K562 (cell line): ENCODE data around the gene CPEB1. TPM values are rescaled to one million over a fixed set of nuclear protein-coding genes. Genes with fewer than 3 reads are reported as not detected.

ENCODE experiments used
- ATAC-seq: fragments of 200-7000 bp; cut with Tn5 transposase; 3 replicates; pipeline ENCODE4 v1.9.1; 2020; ENCODE audit warnings: moderate library complexity
- BruUV-seq: library from RNA; stranded (reverse); fragments of 400-500 nt; replicated peaks from 2 replicates; lab custom pipeline; 2021; lab: Mats Ljungman, UMichigan
- CTCF ChIA-PET: fragments of 300-600 bp; formaldehyde crosslinking; extraction: SDS; loops from one replicate; lab custom pipeline; 2021; ENCODE audit warnings: low intra/inter-chr PET ratio; lab: Yijun Ruan, JAX
- POLR2A ChIA-PET: fragments of 300-600, 350-650 bp; sonication (Branson Sonifier 250); formaldehyde crosslinking; extraction: SDS; loops from one replicate; lab custom pipeline; 2021; ENCODE audit warnings: antibody characterized with exemption, inconsistent platforms; lab: Yijun Ruan, JAX
- DNase-seq, 4 experiments: peaks; one replicate each; pipeline versions ENCODE4 v3.0.0 to v3.0.0-alpha.2; 2011 to 2018; ENCODE audit warnings: low spot score in 3 of 4, mixed read lengths in 3 of 4; ENCODE audit errors: extremely low read depth in 1 of 4
- FAIRE-seq: peaks from 2 replicates; lab custom pipeline; 2011; peaks lifted over from hg19 to GRCh38; lab: Jason Lieb, UNC
- H2AFZ ChIP-seq: 2 replicates; pipeline ENCODE4 v1.6.0; 2011; ENCODE audit warnings: low read depth, low read length, control low read depth, inconsistent platforms
- H3K27ac ChIP-seq: fragments of 200-600 bp; 3 replicates; pipeline ENCODE4 v1.8.0; 2011; ENCODE audit warnings: low read depth, mild to moderate bottlenecking, control low read depth, inconsistent platforms, low read length, moderate library complexity, mixed read lengths; ENCODE audit errors: extremely low read depth
- H3K27me3 ChIP-seq, 2 experiments: fragments of 300-600 bp in 1 of 2; 2 replicates in 1 of 2; 3 replicates in 1 of 2; pipeline versions ENCODE4 v1.6.0 to v1.8.0; 2011; ENCODE audit warnings: inconsistent platforms in 2 of 2, low read length in 2 of 2, mild to moderate bottlenecking in 1 of 2, mixed read lengths in 1 of 2, moderate library complexity in 1 of 2; ENCODE audit not compliant: control insufficient read depth in 2 of 2, insufficient read depth in 2 of 2
- H3K36me3 ChIP-seq: fragments of 300-600 bp; 3 replicates; pipeline ENCODE4 v1.8.0; 2011; ENCODE audit warnings: mild to moderate bottlenecking, low read length, inconsistent platforms; ENCODE audit not compliant: control insufficient read depth, insufficient read depth
- H3K4me1 ChIP-seq, 2 experiments: fragments of 200-600 bp in 1 of 2; replicated peaks in 1 of 2; 2 replicates in 1 of 2; 3 replicates in 1 of 2; pipeline versions ENCODE4 v1.5.1 to v1.8.0; 2011; ENCODE audit warnings: inconsistent platforms in 2 of 2, low read length in 2 of 2, mild to moderate bottlenecking in 1 of 2, mixed read lengths in 1 of 2, moderate library complexity in 1 of 2; ENCODE audit not compliant: control insufficient read depth in 2 of 2, insufficient read depth in 2 of 2
- H3K4me2 ChIP-seq: 2 replicates; pipeline ENCODE4 v1.6.1; 2011; ENCODE audit warnings: low read length, control low read depth, inconsistent platforms, mixed read lengths; ENCODE audit not compliant: insufficient read depth
- H3K4me3 ChIP-seq: fragments of 200-600 bp; sonication (generic), shearing (Covaris generic); 2 replicates; pipeline ENCODE4 v1.5.1; 2016; ENCODE audit warnings: control low read depth, inconsistent platforms
- H3K79me2 ChIP-seq: fragments of 200-600 bp; 3 replicates; pipeline ENCODE4 v1.8.0; 2011; ENCODE audit warnings: low read length, inconsistent platforms; ENCODE audit not compliant: control insufficient read depth, insufficient read depth
- H3K9ac ChIP-seq, 2 experiments: 2 replicates each; pipeline versions ENCODE4 v1.6.0 to v1.6.1; 2011; ENCODE audit warnings: low read depth in 2 of 2, low read length in 2 of 2, control low read depth in 1 of 2, inconsistent platforms in 1 of 2, mild to moderate bottlenecking in 1 of 2, mixed read lengths in 1 of 2; ENCODE audit not compliant: insufficient read depth in 1 of 2
- H3K9me1 ChIP-seq: one replicate; pipeline ENCODE4 v1.6.0; 2011; ENCODE audit warnings: inconsistent platforms, mild to moderate bottlenecking, low read length, moderate library complexity; ENCODE audit not compliant: control insufficient read depth, insufficient read depth
- H3K9me3 ChIP-seq: replicated peaks from 2 replicates; pipeline ENCODE4 v1.5.1; 2011; ENCODE audit warnings: low read depth, low read length, inconsistent platforms; ENCODE audit not compliant: control insufficient read depth, insufficient read depth
- H4K20me1 ChIP-seq: replicated peaks from 2 replicates; pipeline ENCODE4 v1.6.1; 2011; ENCODE audit warnings: low read length, inconsistent platforms, mixed read lengths; ENCODE audit not compliant: control insufficient read depth, insufficient read depth
- ARID2 ChIP-seq: fragments of 450-650 bp; IDR thresholded peaks from 2 replicates; pipeline ENCODE4 v1.6.1; 2017; ENCODE audit warnings: antibody characterized with exemption, mild to moderate bottlenecking
- BHLHE40 ChIP-seq: IDR thresholded peaks from 2 replicates; pipeline ENCODE4 v1.6.1; 2011; ENCODE audit warnings: low read length, improper control_type of control experiment
- CBFA2T3 ChIP-seq: fragments of 450-650 bp; IDR thresholded peaks from 2 replicates; pipeline ENCODE4 v1.6.1; 2017
- ESRRA ChIP-seq: fragments of 450-650 bp; IDR thresholded peaks from 2 replicates; pipeline ENCODE4 v1.6.1; 2014; ENCODE audit warnings: low read depth, mild to moderate bottlenecking, moderate library complexity, borderline replicate concordance
- GTF2A2 ChIP-seq: IDR thresholded peaks from 2 replicates; pipeline ENCODE4 v1.6.1; 2016; ENCODE audit warnings: mild to moderate bottlenecking, missing genetic modification characterization, missing compliant biosample characterization
- HMG20B ChIP-seq: fragments of 250-450 bp; sonication (Bioruptor Pico); IDR thresholded peaks from 2 replicates; pipeline ENCODE4 v1.5.0; 2021; ENCODE audit warnings: mild to moderate bottlenecking
- PML ChIP-seq: IDR thresholded peaks from 2 replicates; pipeline ENCODE4 v1.6.1; 2012; ENCODE audit warnings: low read length, inconsistent platforms
- PREB ChIP-seq: sonication (generic); formaldehyde crosslinking; IDR thresholded peaks from 2 replicates; pipeline ENCODE4 v1.8.1; 2023; ENCODE audit warnings: mild to moderate bottlenecking, missing genetic modification reagents
- RBM25 ChIP-seq: fragments of 200-400 bp; formaldehyde crosslinking; IDR thresholded peaks from 2 replicates; pipeline ENCODE4 v1.6.1; 2018; ENCODE audit warnings: low read length, low read depth, moderate library complexity; ENCODE audit not compliant: severe bottlenecking
- SRSF1 ChIP-seq: fragments of 200-400 bp; formaldehyde crosslinking; IDR thresholded peaks from 2 replicates; pipeline ENCODE4 v1.6.1; 2017; ENCODE audit warnings: mild to moderate bottlenecking, low read depth, low read length, moderate library complexity
- STAT6 ChIP-seq: sonication (generic); formaldehyde crosslinking; IDR thresholded peaks from 2 replicates; pipeline ENCODE4 v1.8.1; 2023; ENCODE audit warnings: mild to moderate bottlenecking, missing genetic modification reagents
- U2AF2 ChIP-seq: fragments of 200-400 bp; formaldehyde crosslinking; optimal IDR thresholded peaks from 2 replicates; pipeline ENCODE3; 2017; ENCODE audit warnings: low read depth, mild to moderate bottlenecking, low read length
- WGBS: fragments of 100-300 bp; shearing (Covaris generic); methylation state at CpG from one replicate; pipeline ENCODE4 v1.1.6; 2016; ENCODE audit warnings: low coverage, mixed read lengths; ENCODE audit not compliant: insufficient coverage; ENCODE audit errors: missing lambda C conversion rate; 5-methylcytosine and 5-hydroxymethylcytosine counted together
- in situ Hi-C: fragments of 300-500 bp; cut with MboI; formaldehyde crosslinking; loops from 4 replicates; pipeline ENCODE4 v1.15.0; 2018; ENCODE audit warnings: inconsistent platforms, mixed read lengths
- intact Hi-C: fragments of 100-400 bp; cut with micrococcal nuclease; formaldehyde crosslinking; loops from 2 replicates; pipeline ENCODE4 v1.14.2; 2022
- polyA plus RNA-seq, 8 experiments: library from polyadenylated mRNA; depleted of rRNA in 4 of 8; stranded (reverse) in 5 of 8; unstranded in 3 of 8; fragments of >200 nt; fragmentation: Nextera tagmentation in 2 of 8; fragmentation: Illumina TruSeq in 1 of 8; extraction: Ambion mirVana in 2 of 8; extraction: Trizol in 1 of 8; gene quantifications; 2 replicates each; pipeline versions ENCODE4 v1.2.1 to v1.2.3, GENCODE V29; 2011 to 2014; ENCODE audit warnings: inconsistent platforms in 1 of 8, missing spikeins in 1 of 8
- total RNA-seq, 7 experiments: library from RNA; depleted of rRNA in 6 of 7; stranded (reverse); fragments of >200 nt in 6 of 7; fragmentation: Illumina TruSeq in 2 of 7; extraction: Trizol in 2 of 7; gene quantifications; 2 replicates each; pipeline versions ENCODE4 v1.2.1 to v1.2.3, GENCODE V29; 2011 to 2021; ENCODE audit warnings: low replicate concordance in 1 of 7

Gene CPEB1
- total and polyA plus RNA-seq, 9 of the 15 experiments (the other 6 are each of a cell fraction or from before 2014, with no cell fraction given), result 2.2 to 13.4 (median 9.7) TPM

GRCh38 chr15:82635798-82636197 lies 11.4 kb downstream of the CPEB1 start (continued):
- no peak for TF ChIP-seq STAT6 (CRISPR knock-in tag)
- no peak for TF ChIP-seq RBM25
- no peak for TF ChIP-seq HMG20B (CRISPR knock-in tag)
- TF ChIP-seq ESRRA, result no peak
- TF ChIP-seq U2AF2, result no peak
- no peak for TF ChIP-seq SRSF1
- peak; percentile 38; the same call in 1 of the 2 replicates for TF ChIP-seq PML
- TF ChIP-seq GTF2A2 (tag), result no peak
- no peak for TF ChIP-seq ARID2
- TF ChIP-seq BHLHE40, result peak; percentile 38; the same call in 1 of the 2 replicates

- peak; percentile 76 for ATAC-seq
- H3K27ac ChIP-seq, result no peak overlapping the region
These were observed 17.1 kb downstream of the CPEB1 start for GRCh38 chr15:82630033-82630432.

More at GRCh38 chr15:82630033-82630432, 17.1 kb downstream of the CPEB1 start:
- H3K9me3 ChIP-seq, result no peaks in the 10 kb centered on the region
- H3K4me1 ChIP-seq, result peaks cover 1 to 5% of the 10 kb centered on the region in 2 experiments; a peak in 4 of 5 replicates
- no peak overlapping the region for H3K9ac ChIP-seq
- H4K20me1 ChIP-seq, result no peaks in the 10 kb centered on the region
- no TSS peak for BruUV-seq
- H2AFZ ChIP-seq, result no peak overlapping the region
- DNase-seq (peak in 1 of 4 experiments; percentile 39), FAIRE-seq (no peak)
- no peaks in the 10 kb centered on the region for H3K27me3 ChIP-seq
- ChIA-PET CTCF (interaction anchor here (0.6 kb wide), 1 partner anchor 80 kb away, joined by 3 read pairs; no protein-coding TSS in a partner anchor), POLR2A (interaction anchor here (1.5 to 2.1 kb wide), 3 partner anchors 9 to 14 kb away, joined by 3 to 10 read pairs (median 5); no protein-coding TSS in a partner anchor)
- intact Hi-C loops, result loop anchor here (5.0 kb wide), 1 partner anchor 63 kb away; no protein-coding TSS in a partner anchor
- peaks cover 44% of the 10 kb centered on the region for H3K36me3 ChIP-seq
- H3K4me3 ChIP-seq, result no peak overlapping the region
- in situ Hi-C loops, result no loop called here
- H3K79me2 ChIP-seq, result peaks cover 16% of the 10 kb centered on the region; the same call in 2 of the 3 replicates
- 29% methylated on average over 4 of the region's 4 CpGs for WGBS
- no peaks in the 10 kb centered on the region for H3K9me1 ChIP-seq
- TF ChIP-seq BHLHE40 (peak; percentile 83), CBFA2T3 (0 out of 2 replicates have a peak, but pooled peaks have one; percentile 4), PREB (CRISPR knock-in tag) (no peak)
- no peak overlapping the region for H3K4me2 ChIP-seq
